HG03469 (cell line): ENCODE results near the gene ARHGEF4.

Experiments used
- ATAC-seq: cut with Tn5 transposase; IDR thresholded peaks from one replicate; pipeline ENCODE4 v1.9.1; 2021; ENCODE audit warnings: mild to moderate bottlenecking, moderate library complexity, moderate number of reproducible peaks; ENCODE audit not compliant: unreplicated experiment

ARHGEF4 gene

GRCh38 chr2:131034122-131035051 lies 197.7 kb downstream of the ARHGEF4 start:
- ATAC-seq, result no peak

- ATAC-seq, result no peak
These were observed 198.6 kb downstream of the ARHGEF4 start for GRCh38 chr2:131035112-131035825.

GRCh38 chr2:131035826-131036231 lies 199.1 kb downstream of the ARHGEF4 start:
- no peak for ATAC-seq

- no peak for ATAC-seq
These were observed 199.6 kb downstream of the ARHGEF4 start for GRCh38 chr2:131036269-131036668.

- ATAC-seq, result no peak
These were observed 200.1 kb downstream of the ARHGEF4 start for GRCh38 chr2:131036696-131037397.

- no peak for ATAC-seq
These were observed 200.9 kb downstream of the ARHGEF4 start for GRCh38 chr2:131037398-131038257.

- no peak for ATAC-seq
These were observed 201.8 kb downstream of the ARHGEF4 start for GRCh38 chr2:131038258-131039100.

GRCh38 chr2:131039101-131039440 lies 202.4 kb downstream of the ARHGEF4 start:
- no peak for ATAC-seq

- ATAC-seq, result no peak
These were observed 202.8 kb downstream of the ARHGEF4 start for GRCh38 chr2:131039535-131039907.

GRCh38 chr2:131039908-131040660 lies 203.4 kb downstream of the ARHGEF4 start:
- no peak for ATAC-seq

GRCh38 chr2:131040661-131041401 lies 204.1 kb downstream of the ARHGEF4 start:
- no peak for ATAC-seq

GRCh38 chr2:131041402-131042147 lies 204.9 kb downstream of the ARHGEF4 start:
- ATAC-seq, result no peak

- no peak for ATAC-seq
These were observed 205.5 kb downstream of the ARHGEF4 start for GRCh38 chr2:131042148-131042775.

- ATAC-seq, result no peak
These were observed 206.7 kb downstream of the ARHGEF4 start for GRCh38 chr2:131043199-131044074.

GRCh38 chr2:131044075-131044756 lies 207.5 kb downstream of the ARHGEF4 start:
- no peak for ATAC-seq

- no peak for ATAC-seq
These were observed 208.0 kb downstream of the ARHGEF4 start for GRCh38 chr2:131044757-131045150.
